ENCODE measurements around the gene PDE8B.

DNA sequence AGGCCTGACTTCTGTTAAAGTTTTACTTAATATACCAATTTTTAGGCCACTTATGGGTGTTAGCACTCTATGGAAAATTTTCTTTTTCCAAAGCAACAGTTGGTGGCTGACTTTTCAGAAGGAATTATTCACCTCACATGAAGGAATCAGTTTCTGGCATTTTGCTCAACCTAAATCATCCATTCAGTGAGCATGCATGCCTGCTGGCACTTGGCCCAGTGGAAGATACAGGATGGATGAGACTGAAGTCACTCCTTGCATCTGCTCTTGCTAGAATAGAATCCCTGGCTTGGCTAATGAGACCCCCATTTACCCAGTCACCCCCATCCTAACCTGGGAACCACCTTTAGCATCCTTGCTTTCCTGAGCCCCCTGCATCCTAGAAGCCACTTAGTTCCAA is 149.9 kb downstream of the PDE8B start:
- TF ChIP-seq CTCF (IDR thresholded peaks at IDR 0.05), result no peak
- no peak for TF ChIP-seq POLR2A (IDR thresholded peaks at IDR 0.05)

Data from esophagus squamous epithelium (tissue), 4 donors.